IMR-90 (cell line): ENCODE data around the gene IYD. TPM values are rescaled to one million over a fixed set of nuclear protein-coding genes. Genes with fewer than 3 reads are reported as not detected.

Experiments used
- ATAC-seq: fragments of 200-7000 bp; cut with Tn5 transposase; 2 replicates; pipeline ENCODE4 v1.9.1; 2020; ENCODE audit warnings: low read depth, mild to moderate bottlenecking, moderate library complexity
- BruUV-seq: library from RNA; stranded (reverse); fragments of 400-500 nt; replicated peaks from 2 replicates; lab custom pipeline; 2021; lab: Mats Ljungman, UMichigan
- CTCF ChIA-PET: fragments of 300-600 bp; formaldehyde crosslinking; extraction: SDS; loops from one replicate; lab custom pipeline; 2021; ENCODE audit warnings: antibody characterized with exemption; lab: Yijun Ruan, JAX
- POLR2A ChIA-PET: fragments of 300-600 bp; sonication (Branson Sonifier 250); formaldehyde crosslinking; loops from one replicate; lab custom pipeline; 2022; ENCODE audit warnings: antibody characterized with exemption; ENCODE audit not compliant: unreplicated experiment; lab: Charles Lee
- DNase-seq: peaks from one replicate; pipeline ENCODE4 v3.0.0; 2013
- H2AFZ ChIP-seq: replicated peaks from 2 replicates; pipeline ENCODE3; 2013; ENCODE audit warnings: low read length, mild to moderate bottlenecking; ENCODE audit not compliant: poor library complexity
- H2AK5ac ChIP-seq: 2 replicates; pipeline ENCODE4 v1.6.1; 2013; ENCODE audit warnings: low read depth, low read length, inconsistent platforms
- H2AK9ac ChIP-seq: replicated peaks from 2 replicates; pipeline ENCODE3; 2013; ENCODE audit warnings: mild to moderate bottlenecking, low read depth, low read length, moderate library complexity; ENCODE audit not compliant: poor library complexity
- H2BK120ac ChIP-seq: 2 replicates; pipeline ENCODE4 v1.6.1; 2013; ENCODE audit warnings: low read depth, low read length, inconsistent platforms
- H2BK15ac ChIP-seq: 3 replicates; pipeline ENCODE4 v1.6.1; 2013; ENCODE audit warnings: low read depth, low read length, inconsistent platforms
- H2BK20ac ChIP-seq: 2 replicates; pipeline ENCODE4 v1.6.1; 2013; ENCODE audit warnings: low read depth, mild to moderate bottlenecking, inconsistent platforms, low read length, moderate library complexity
- H2BK5ac ChIP-seq: 2 replicates; pipeline ENCODE4 v1.6.1; 2013; ENCODE audit warnings: mild to moderate bottlenecking, low read depth, low read length, inconsistent platforms; ENCODE audit not compliant: poor library complexity, severe bottlenecking
- H3K14ac ChIP-seq: replicated peaks from 2 replicates; pipeline ENCODE4 v1.6.1; 2013; ENCODE audit warnings: low read depth, low read length, inconsistent platforms
- H3K18ac ChIP-seq: 2 replicates; pipeline ENCODE4 v1.6.1; 2013; ENCODE audit warnings: low read depth, low read length, control low read depth
- H3K23ac ChIP-seq: 2 replicates; pipeline ENCODE4 v1.6.1; 2013; ENCODE audit warnings: low read depth, low read length, inconsistent platforms
- H3K27ac ChIP-seq: 2 replicates; pipeline ENCODE4 v1.5.1; 2013; ENCODE audit warnings: mild to moderate bottlenecking, control low read depth, low read length; ENCODE audit not compliant: insufficient read depth
- H3K27me3 ChIP-seq: 2 replicates; pipeline ENCODE4 v1.6.1; 2013; ENCODE audit warnings: low read length; ENCODE audit not compliant: control insufficient read depth, insufficient read depth
- H3K36me3 ChIP-seq: 2 replicates; pipeline ENCODE4 v1.6.1; 2013; ENCODE audit warnings: low read length, mixed read lengths; ENCODE audit not compliant: control insufficient read depth, insufficient read depth
- H3K4ac ChIP-seq: 2 replicates; pipeline ENCODE4 v1.6.1; 2013; ENCODE audit warnings: low read depth, low read length, inconsistent platforms
- H3K4me1 ChIP-seq: 2 replicates; pipeline ENCODE4 v1.6.1; 2013; ENCODE audit warnings: low read length, mixed read lengths; ENCODE audit not compliant: control insufficient read depth, insufficient read depth
- H3K4me2 ChIP-seq: 2 replicates; pipeline ENCODE4 v1.6.1; 2013; ENCODE audit warnings: low read depth, mild to moderate bottlenecking, control low read depth, low read length, moderate library complexity
- H3K4me3 ChIP-seq: 2 replicates; pipeline ENCODE4 v1.5.1; 2013; ENCODE audit warnings: low read depth, mild to moderate bottlenecking, control low read depth, low read length, moderate library complexity; ENCODE audit not compliant: insufficient read depth
- H3K56ac ChIP-seq: 2 replicates; pipeline ENCODE4 v1.6.1; 2013; ENCODE audit warnings: low read length, inconsistent platforms; ENCODE audit not compliant: insufficient read depth; ENCODE audit errors: extremely low read depth
- H3K79me1 ChIP-seq, 2 experiments: 2 replicates each; pipeline ENCODE4 v1.6.1; 2013; ENCODE audit warnings: low read length in 2 of 2, inconsistent platforms in 1 of 2, low read depth in 1 of 2
- H3K9ac ChIP-seq: 2 replicates; pipeline ENCODE4 v1.6.1; 2013; ENCODE audit warnings: low read depth, low read length, control low read depth
- H3K9me1 ChIP-seq: 2 replicates; pipeline ENCODE4 v1.6.1; 2013; ENCODE audit warnings: low read length, inconsistent platforms; ENCODE audit not compliant: insufficient read depth
- H3K9me3 ChIP-seq: 2 replicates; pipeline ENCODE4 v1.6.1; 2013; ENCODE audit warnings: low read length; ENCODE audit not compliant: control insufficient read depth, insufficient read depth
- H4K20me1 ChIP-seq: 2 replicates; pipeline ENCODE4 v1.6.1; 2013; ENCODE audit warnings: low read length, inconsistent platforms; ENCODE audit not compliant: insufficient read depth
- H4K5ac ChIP-seq: 2 replicates; pipeline ENCODE4 v1.6.1; 2013; ENCODE audit warnings: mild to moderate bottlenecking, low read depth, low read length, control low read depth
- H4K8ac ChIP-seq, 2 experiments: 2 replicates each; pipeline ENCODE4 v1.6.1; 2013; ENCODE audit warnings: low read depth in 2 of 2, low read length in 2 of 2, control low read depth in 1 of 2, inconsistent platforms in 1 of 2
- H4K91ac ChIP-seq: 2 replicates; pipeline ENCODE4 v1.6.1; 2013; ENCODE audit warnings: low read depth, low read length, inconsistent platforms; ENCODE audit not compliant: insufficient read depth
- FOS ChIP-seq: fragments of 150-350 bp; IDR thresholded peaks from 2 replicates; pipeline ENCODE4 v1.6.1; 2016; ENCODE audit warnings: low read depth, low read length
- MAFK ChIP-seq: IDR thresholded peaks from 2 replicates; pipeline ENCODE4 v1.6.1; 2012; ENCODE audit warnings: low read depth, low read length, improper control_type of control experiment
- SMC3 ChIP-seq: fragments of 150-350 bp; IDR thresholded peaks from 2 replicates; pipeline ENCODE4 v1.6.1; 2016; ENCODE audit warnings: low read depth, mild to moderate bottlenecking, antibody characterized with exemption, low read length, moderate library complexity
- WGBS, 2 experiments: methylation state at CpG; one replicate each; pipeline versions ENCODE4 v1.1.5 to v1.1.7; 2013; ENCODE audit warnings: missing lambda C conversion rate in 2 of 2; ENCODE audit not compliant: insufficient read length in 1 of 2; ENCODE audit errors: extremely low coverage in 2 of 2; 5-methylcytosine and 5-hydroxymethylcytosine counted together
- dilution Hi-C: fragments of 300-500 bp; cut with HindIII; formaldehyde crosslinking; loops from one replicate; pipeline ENCODE4 v1.14.3; 2018; ENCODE audit warnings: low sequenced_read_pairs; ENCODE audit not compliant: unreplicated experiment
- in situ Hi-C: fragments of 300-500 bp; cut with MboI; formaldehyde crosslinking; loops from 3 replicates; pipeline ENCODE4 v1.14.3; 2019; ENCODE audit warnings: low sequenced_read_pairs, inconsistent platforms, mixed read lengths
- intact Hi-C: fragments of 100-400 bp; cut with micrococcal nuclease; formaldehyde crosslinking; loops from 2 replicates; pipeline ENCODE4 v1.10.0; 2022
- polyA plus RNA-seq, 3 experiments: library from polyadenylated mRNA; depleted of rRNA; stranded (reverse); fragments of >200 nt; gene quantifications; 2 replicates each; pipeline ENCODE4 v1.2.3, GENCODE V29; 2012; ENCODE audit warnings: low replicate concordance in 1 of 3
- total RNA-seq: library from RNA; depleted of rRNA; stranded (reverse); fragments of >200 nt; gene quantifications from 2 replicates; pipeline ENCODE4 v1.2.3, GENCODE V29; 2012

The IYD gene
- total and polyA plus RNA-seq, 2 of the 4 experiments (the other 2 are of a cell fraction): not detected

- H3K79me1 ChIP-seq: no peaks in the 10 kb centered on the region
- no peak overlapping the region for H3K23ac ChIP-seq
- H4K20me1 ChIP-seq: no peaks in the 10 kb centered on the region
- H3K27ac ChIP-seq: no peak overlapping the region
- no peak for TF ChIP-seq FOS
- TF ChIP-seq MAFK: no peak
- TF ChIP-seq SMC3: no peak
- H3K4me1 ChIP-seq: no peaks in the 10 kb centered on the region
- H2BK120ac ChIP-seq: no peak overlapping the region
- H2AK5ac ChIP-seq: no peak overlapping the region
- H3K18ac ChIP-seq: no peak overlapping the region
- no peak overlapping the region for H4K5ac ChIP-seq
- ChIA-PET CTCF (interaction anchor here (0.6 kb wide), 1 partner anchor 49 kb away, joined by 3 read pairs; no protein-coding TSS in a partner anchor), POLR2A (no interaction called here)
- no peak overlapping the region for H3K9ac ChIP-seq
- BruUV-seq: no TSS peak
- no peak for ATAC-seq
- H3K9me3 ChIP-seq: no peaks in the 10 kb centered on the region
- in situ Hi-C loops (loop anchor here (25.0 kb wide), 1 partner anchor 409 kb away; the partner anchor contains the start of gene ULBP2), intact Hi-C loops (no loop called here), dilution Hi-C loops (no loop called here)
- H3K56ac ChIP-seq: no peak overlapping the region
- H4K8ac ChIP-seq: no peak overlapping the region
- H2AFZ ChIP-seq: no peak overlapping the region
- H2AK9ac ChIP-seq: no peak overlapping the region
- no peak overlapping the region for H3K4me3 ChIP-seq
- H2BK5ac ChIP-seq: no peak overlapping the region
- WGBS, 2 experiments: 86% methylated on average over 2 of the region's 2 CpGs; no CpG with 5 or more reads in 1 of the 2 experiments
- H2BK20ac ChIP-seq: no peak overlapping the region
- H4K91ac ChIP-seq: no peak overlapping the region
- no peak overlapping the region for H3K14ac ChIP-seq
- no peaks in the 10 kb centered on the region for H3K27me3 ChIP-seq
- H3K9me1 ChIP-seq: no peaks in the 10 kb centered on the region
- H3K4ac ChIP-seq: no peak overlapping the region
- H2BK15ac ChIP-seq: no peak overlapping the region
- no peak for DNase-seq
- H3K4me2 ChIP-seq: no peak overlapping the region
- H3K36me3 ChIP-seq: no peaks in the 10 kb centered on the region
Observed at GRCh38 chr6:150346346-150346745, 22.5 kb upstream of the IYD start.
